ENCODE data around the gene CNBD2.
"Not testable (repeated sequence)": the region's sequence is repeated elsewhere in the genome, so short reads cannot be mapped to it uniquely, and the experiment has no call there.

CNBD2 gene

DNA sequence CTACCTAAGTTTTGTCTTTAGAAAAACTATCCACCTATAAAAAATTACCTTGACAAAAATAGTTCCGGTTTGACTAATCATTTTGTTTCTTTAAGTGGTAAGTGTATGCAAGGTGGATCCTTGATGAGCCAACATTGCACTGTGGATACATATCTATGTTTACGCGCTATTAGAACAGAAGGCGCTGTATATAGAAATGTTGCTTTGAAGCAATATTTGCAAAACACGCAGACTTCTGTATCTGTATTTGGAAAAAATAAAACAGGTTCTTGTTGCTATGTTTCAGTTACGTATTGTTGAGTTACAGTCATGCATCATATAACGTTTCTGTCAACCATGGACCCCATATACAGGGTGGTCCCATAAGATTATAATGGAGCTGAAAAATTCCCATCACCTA lies 18.3 kb upstream of the CNBD2 start:
- Histone ChIP-seq H3K36me3 (peaks cover 38 to 84% (median 59%) of the 10 kb centered on the region in 11 experiments), H4K20me1 (peaks cover 16 to 50% (median 29%) of the 10 kb centered on the region in 11 experiments; a peak in 21 of 22 replicates), H3K27me3 (no peaks in the 10 kb centered on the region), H3K4me1 (peaks cover 13 to 18% (median 16%) of the 10 kb centered on the region in 10 experiments), H3K4me2 (no peak overlapping the region), H3K9ac (no peak overlapping the region), H3K4me3 (no peak overlapping the region), H3K9me3 (replicated peaks in 1 of 11) (no peaks in the 10 kb centered on the region), H3K27ac (no peak overlapping the region)
- TF ChIP-seq Cebpa-rat (IDR thresholded peaks at IDR 0.05): no peak

GRCh38 chr20:35952080-35952479 lies 16.3 kb upstream of the CNBD2 start:
- Histone ChIP-seq H3K4me3 (peak overlapping the region; percentile 79 to 96 (median 90); a peak in 17 of 20 replicates), H3K4me1 (peaks cover 21 to 25% (median 24%) of the 10 kb centered on the region in 10 experiments), H3K36me3 (peaks cover 23 to 64% (median 42%) of the 10 kb centered on the region in 11 experiments), H3K9ac (peak overlapping the region; percentile 95 to 100 (median 99); a peak in 21 of 22 replicates), H3K27ac (peak overlapping the region in 10 of 11 experiments; percentile 96 to 100 (median 99); a peak in 20 of 22 replicates), H4K20me1 (peaks cover 15 to 44% (median 29%) of the 10 kb centered on the region in 11 experiments; a peak in 21 of 22 replicates), H3K4me2 (peak overlapping the region; percentile 83 to 98 (median 91))
- H3K9me3 ChIP-seq (replicated peaks in 1 of 11); H3K27me3 ChIP-seq: not testable (repeated sequence)

GRCh38 chr20:35952480-35953386 lies 15.7 kb upstream of the CNBD2 start:
- Histone ChIP-seq H4K20me1 (peaks cover 15 to 37% (median 29%) of the 10 kb centered on the region in 11 experiments; a peak in 21 of 22 replicates), H3K27ac (peak overlapping the region; percentile 96 to 100 (median 99)), H3K27me3 (no peaks in the 10 kb centered on the region), H3K4me3 (peak overlapping the region; percentile 79 to 96 (median 90)), H3K4me2 (peak overlapping the region; percentile 83 to 98 (median 91)), H3K9ac (peak overlapping the region; percentile 95 to 100 (median 99)), H3K36me3 (peaks cover 17 to 58% (median 35%) of the 10 kb centered on the region in 11 experiments; a peak in 21 of 22 replicates), H3K4me1 (peaks cover 21 to 25% (median 24%) of the 10 kb centered on the region in 10 experiments), H3K9me3 (replicated peaks in 1 of 11) (no peaks in the 10 kb centered on the region)
- peak in 3 of 11 experiments; percentile 19 to 42 (median 37); a peak in 2 of 22 replicates for TF ChIP-seq Cebpa-rat (IDR thresholded peaks at IDR 0.05)

DNA sequence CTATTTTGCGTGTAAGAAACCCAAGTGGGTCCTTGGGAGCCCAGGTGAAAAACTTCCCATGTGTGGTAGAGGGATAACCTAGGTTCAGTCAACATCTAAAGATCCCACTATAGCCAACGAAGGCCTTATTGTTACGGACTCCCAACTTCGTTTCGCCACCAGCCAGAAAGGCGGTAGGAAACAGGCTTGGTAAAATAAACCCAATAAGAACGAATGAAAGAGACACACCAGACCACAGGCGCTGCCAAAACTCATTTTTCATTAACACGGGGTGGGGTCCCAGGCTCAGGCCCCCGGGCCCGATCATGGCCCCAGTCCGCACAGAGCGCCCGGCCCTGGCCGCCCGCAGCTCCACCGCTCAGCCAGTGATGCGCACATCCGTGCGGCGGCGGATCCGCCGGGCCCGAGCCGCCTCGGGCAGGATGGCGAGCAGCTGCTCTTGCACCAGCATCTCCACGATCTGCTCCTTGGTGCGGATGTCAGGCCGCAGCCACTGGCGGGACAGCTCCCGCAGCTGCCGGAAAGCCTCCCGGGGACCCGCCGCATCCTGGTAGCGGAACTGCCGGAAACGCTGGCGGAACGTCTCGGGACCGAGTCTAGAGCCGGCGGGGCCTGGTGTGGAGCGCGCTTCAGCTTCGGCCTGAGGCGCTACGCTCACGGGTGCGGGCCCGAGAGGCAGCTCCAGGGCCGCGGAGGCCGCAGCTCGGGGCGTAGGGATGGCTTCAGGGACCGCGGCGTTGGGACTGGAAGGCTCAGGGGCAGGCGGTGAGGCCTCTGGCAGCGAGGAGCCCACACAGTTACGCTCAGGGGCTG lies 14.8 kb upstream of the CNBD2 start:
- Histone ChIP-seq H3K36me3 (peaks cover 8 to 49% (median 28%) of the 10 kb centered on the region in 11 experiments; a peak in 18 of 22 replicates), H3K4me3 (peak overlapping the region; percentile 79 to 96 (median 90)), H3K27ac (peak overlapping the region; percentile 96 to 100 (median 99)), H3K27me3 (no peaks in the 10 kb centered on the region), H3K4me1 (peaks cover 21 to 25% (median 24%) of the 10 kb centered on the region in 10 experiments), H3K4me2 (peak overlapping the region; percentile 83 to 98 (median 91)), H4K20me1 (peaks cover 15 to 33% (median 28%) of the 10 kb centered on the region in 11 experiments; a peak in 21 of 22 replicates), H3K9me3 (replicated peaks in 1 of 11) (peaks cover 0 to 2% (median 0%) of the 10 kb centered on the region in 11 experiments; a peak in 8 of 22 replicates), H3K9ac (peak overlapping the region; percentile 95 to 100 (median 99))
- no peak for TF ChIP-seq Cebpa-rat (IDR thresholded peaks at IDR 0.05)

DNA sequence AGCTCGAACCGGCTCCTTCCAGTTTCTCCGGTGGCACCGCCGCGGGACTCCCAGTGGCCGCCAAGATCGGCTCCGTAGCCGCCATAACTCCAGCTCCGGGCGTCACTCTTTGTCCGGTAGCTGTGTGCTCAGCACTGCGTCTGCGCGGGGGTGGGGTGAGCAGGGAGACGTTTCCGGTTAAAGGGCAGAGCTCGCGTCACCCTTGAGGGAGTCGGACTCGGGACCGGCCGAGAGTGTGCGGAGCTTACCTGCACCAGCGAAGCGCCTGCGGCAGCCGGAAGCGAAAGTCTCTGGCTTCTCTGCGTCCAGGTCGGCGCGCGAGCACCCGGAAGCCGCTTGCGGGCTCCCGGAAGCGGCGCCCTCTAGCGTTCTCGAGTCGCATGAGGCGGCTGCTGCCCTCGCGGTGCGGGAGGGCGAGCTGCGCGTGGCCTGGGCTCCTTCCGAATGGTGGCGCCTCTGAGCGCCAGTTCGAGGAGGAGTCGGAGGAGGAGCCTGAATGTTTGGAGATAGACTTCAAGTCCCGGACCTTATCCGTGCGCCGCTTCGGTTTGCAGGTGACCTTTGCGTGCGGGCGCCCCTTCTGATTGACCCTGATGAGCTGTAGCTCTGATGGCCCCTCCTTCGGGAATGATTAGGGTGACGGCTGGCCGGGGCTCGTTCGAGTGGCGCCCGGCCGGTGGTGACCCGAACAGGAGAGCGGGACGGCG lies 14.0 kb upstream of the CNBD2 start, which contains the start of gene SCAND1:
Gene SCAND1 (minus strand): TSS at position 303 of the 707 bp plus-strand sequence. CDS start 218 bp downstream, at position 85.
- Histone ChIP-seq H3K4me3 (peak within 1 kb of the TSS; percentile 79 to 96 (median 90)), H3K4me2 (peak within 1 kb of the TSS; percentile 83 to 98 (median 91)), H4K20me1 (peaks cover 15 to 33% (median 28%) of the 10 kb centered on the region in 11 experiments; a peak in 21 of 22 replicates), H3K27me3 (no peaks in the 10 kb centered on the region), H3K36me3 (peaks cover 2 to 41% (median 25%) of the 10 kb centered on the region in 11 experiments; a peak in 17 of 22 replicates), H3K9me3 (replicated peaks in 1 of 11) (peaks cover 5 to 10% (median 8%) of the 10 kb centered on the region in 11 experiments), H3K9ac (peak within 1 kb of the TSS; percentile 95 to 100 (median 99)), H3K4me1 (peaks cover 21 to 25% (median 24%) of the 10 kb centered on the region in 10 experiments), H3K27ac (peak within 1 kb of the TSS; percentile 96 to 100 (median 99))
- TF ChIP-seq Cebpa-rat (IDR thresholded peaks at IDR 0.05): no peak

DNA sequence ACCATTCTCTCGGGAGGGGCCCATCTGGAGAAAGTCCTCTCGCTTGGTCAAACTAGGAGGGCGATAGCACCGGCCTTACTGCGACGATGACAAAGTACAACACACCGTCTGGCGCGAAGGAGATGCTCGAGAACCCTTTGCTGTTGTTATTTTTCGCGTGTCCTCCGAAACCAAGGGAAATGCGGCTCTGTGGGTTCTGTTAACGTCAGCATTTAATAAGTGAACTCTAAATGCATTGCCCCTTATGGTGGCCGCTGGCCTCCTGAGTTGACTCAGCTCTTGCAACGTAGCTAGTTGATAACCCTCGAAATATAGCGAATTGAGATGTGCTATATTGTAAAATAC lies 13.5 kb upstream of the CNBD2 start:
- peaks cover 0 to 36% (median 23%) of the 10 kb centered on the region in 11 experiments; a peak in 16 of 22 replicates for H3K36me3 ChIP-seq
- H3K9ac ChIP-seq: peak overlapping the region; percentile 95 to 100 (median 99)
- H3K27ac ChIP-seq: peak overlapping the region; percentile 96 to 100 (median 99)
- peak overlapping the region; percentile 73 to 89 (median 80) for H3K4me2 ChIP-seq
- no peak for TF ChIP-seq Cebpa-rat (IDR thresholded peaks at IDR 0.05)
- H3K4me1 ChIP-seq: peaks cover 21 to 25% (median 24%) of the 10 kb centered on the region in 10 experiments
- no peaks in the 10 kb centered on the region for H3K27me3 ChIP-seq
- H4K20me1 ChIP-seq: peaks cover 15 to 33% (median 24%) of the 10 kb centered on the region in 11 experiments; a peak in 21 of 22 replicates
- peak overlapping the region; percentile 79 to 96 (median 90) for H3K4me3 ChIP-seq
- H3K9me3 ChIP-seq (replicated peaks in 1 of 11): peaks cover 9 to 15% (median 13%) of the 10 kb centered on the region in 11 experiments

DNA sequence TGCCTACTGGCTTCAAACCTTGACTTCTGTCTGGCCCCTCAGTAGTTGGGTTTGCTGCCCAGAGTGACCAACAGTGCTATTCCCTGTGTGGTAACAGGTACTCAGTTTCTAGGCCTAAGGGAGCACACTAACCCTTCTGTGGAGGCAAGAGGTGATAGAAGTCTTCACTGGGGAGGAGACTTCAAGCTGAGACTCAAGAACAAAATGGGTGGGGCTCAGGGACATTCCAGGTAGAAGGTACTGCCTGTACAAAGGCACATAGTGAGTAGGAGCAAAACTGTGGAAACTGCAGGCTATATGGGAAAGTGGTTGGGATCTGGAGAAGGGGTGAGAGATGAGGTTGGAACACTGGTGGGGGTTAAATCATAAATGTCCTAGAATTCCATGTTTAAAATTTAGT lies 11.8 kb upstream of the CNBD2 start:
- Histone ChIP-seq H4K20me1 (peaks cover 14 to 23% (median 19%) of the 10 kb centered on the region in 11 experiments; a peak in 21 of 22 replicates), H3K4me3 (no peak overlapping the region), H3K36me3 (peaks cover 0 to 19% (median 11%) of the 10 kb centered on the region in 11 experiments; a peak in 14 of 22 replicates), H3K4me2 (no peak overlapping the region), H3K4me1 (peaks cover 21 to 24% (median 23%) of the 10 kb centered on the region in 10 experiments), H3K9me3 (replicated peaks in 1 of 11) (peaks cover 9 to 21% (median 13%) of the 10 kb centered on the region in 11 experiments), H3K9ac (no peak overlapping the region), H3K27me3 (no peaks in the 10 kb centered on the region), H3K27ac (no peak overlapping the region)
- TF ChIP-seq Cebpa-rat (IDR thresholded peaks at IDR 0.05): no peak

DNA sequence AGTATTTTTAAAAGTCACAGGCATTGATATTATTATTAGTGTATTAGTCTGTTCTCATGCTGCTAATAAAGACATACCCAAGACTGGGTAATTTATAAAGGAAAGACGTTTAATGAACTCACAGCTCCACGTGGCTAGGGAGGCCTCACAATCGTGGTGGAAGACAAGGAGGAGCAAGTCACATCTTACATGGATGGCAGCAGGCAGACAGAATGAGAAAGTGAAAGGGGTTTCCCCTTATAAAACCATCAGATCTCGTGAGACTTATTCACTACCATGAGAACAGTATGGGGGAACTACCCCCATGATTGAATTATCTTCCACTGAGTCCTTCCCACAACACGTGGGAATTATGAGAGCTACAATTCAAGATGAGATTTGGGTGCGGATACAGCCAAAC lies 9.1 kb upstream of the CNBD2 start:
- not testable (repeated sequence) for H3K36me3 ChIP-seq, H3K27ac ChIP-seq, H3K27me3 ChIP-seq, H3K9ac ChIP-seq, H3K4me2 ChIP-seq, H3K4me3 ChIP-seq, H4K20me1 ChIP-seq
- peaks cover 9 to 21% (median 13%) of the 10 kb centered on the region in 11 experiments for H3K9me3 ChIP-seq (replicated peaks in 1 of 11)
- peaks cover 8 to 12% (median 10%) of the 10 kb centered on the region in 10 experiments; a peak in 19 of 20 replicates for H3K4me1 ChIP-seq

Data from BLaER1 treated with 17β-estradiol and CSF1 and Interleukin-3, amounts not matched to agents 10 nM and 100 nM (cell line).